COLO829 (cell line): ENCODE data around the gene PRPF6.
"Not testable (repeated sequence)": the region's sequence is repeated elsewhere in the genome, so short reads cannot be mapped to it uniquely, and the experiment has no call there.

Experiments
- DNase-seq: peaks from one replicate; pipeline ENCODE4 v3.0.0; 2012; ENCODE audit warnings: low spot score

Gene PRPF6

GRCh38 chr20:64012385-64013154 is 31.6 kb downstream of the PRPF6 start:
- not testable (repeated sequence) for DNase-seq

DNA sequence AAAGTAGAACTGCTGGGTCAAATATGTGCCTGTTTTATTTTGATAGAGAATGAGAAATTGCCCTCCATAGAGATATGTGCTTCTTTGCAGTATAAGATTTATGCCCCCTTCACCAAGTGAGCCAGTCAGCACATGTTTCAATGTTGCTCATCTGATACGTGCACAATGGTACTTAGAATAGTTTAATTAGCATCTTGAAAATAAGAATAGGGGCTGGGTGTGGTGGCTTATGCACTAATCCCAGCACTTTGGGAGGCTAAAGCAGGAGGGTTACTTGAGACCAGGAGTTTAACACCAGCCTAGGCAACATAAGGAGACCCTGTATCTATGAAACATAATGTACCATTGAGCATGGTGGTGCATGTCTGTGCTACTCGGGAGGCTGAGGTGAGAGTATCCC is 34.7 kb downstream of the PRPF6 start:
- DNase-seq: no peak

- DNase-seq: no peak
Measured at GRCh38 chr20:64021124-64021975, 40.4 kb downstream of the PRPF6 start.

DNA sequence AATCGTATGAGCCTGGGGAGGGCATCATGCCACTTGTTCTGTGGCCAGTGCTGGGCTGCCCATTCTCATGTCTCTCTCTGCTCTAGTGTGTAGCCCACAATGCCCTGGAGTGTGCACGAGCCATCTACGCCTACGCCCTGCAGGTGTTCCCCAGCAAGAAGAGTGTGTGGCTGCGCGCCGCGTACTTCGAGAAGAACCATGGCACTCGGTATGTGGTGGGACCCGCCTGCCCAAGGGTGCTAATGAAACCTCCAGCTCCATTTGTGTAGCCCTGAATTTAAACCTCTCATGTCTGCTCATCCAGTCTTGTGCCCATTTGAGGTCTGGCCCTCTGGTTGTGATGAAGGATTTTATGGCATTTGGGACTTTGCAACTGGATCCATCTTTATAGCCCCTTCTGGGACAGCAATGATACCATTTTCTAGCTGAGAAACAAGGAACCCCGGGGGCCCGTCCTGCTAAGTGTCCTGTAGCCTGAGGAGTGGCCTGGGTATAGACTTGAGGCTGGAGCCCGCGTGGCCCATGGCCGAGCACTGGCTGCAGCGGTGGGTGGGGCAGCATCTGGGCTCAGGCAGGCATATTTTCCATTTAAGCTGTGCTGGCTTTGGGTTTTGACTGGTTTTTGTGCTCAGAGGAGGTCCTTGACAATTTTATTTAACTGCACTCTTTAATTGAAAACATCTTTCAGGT is 41.9 kb downstream of the PRPF6 start:
- DNase-seq: no peak

DNA sequence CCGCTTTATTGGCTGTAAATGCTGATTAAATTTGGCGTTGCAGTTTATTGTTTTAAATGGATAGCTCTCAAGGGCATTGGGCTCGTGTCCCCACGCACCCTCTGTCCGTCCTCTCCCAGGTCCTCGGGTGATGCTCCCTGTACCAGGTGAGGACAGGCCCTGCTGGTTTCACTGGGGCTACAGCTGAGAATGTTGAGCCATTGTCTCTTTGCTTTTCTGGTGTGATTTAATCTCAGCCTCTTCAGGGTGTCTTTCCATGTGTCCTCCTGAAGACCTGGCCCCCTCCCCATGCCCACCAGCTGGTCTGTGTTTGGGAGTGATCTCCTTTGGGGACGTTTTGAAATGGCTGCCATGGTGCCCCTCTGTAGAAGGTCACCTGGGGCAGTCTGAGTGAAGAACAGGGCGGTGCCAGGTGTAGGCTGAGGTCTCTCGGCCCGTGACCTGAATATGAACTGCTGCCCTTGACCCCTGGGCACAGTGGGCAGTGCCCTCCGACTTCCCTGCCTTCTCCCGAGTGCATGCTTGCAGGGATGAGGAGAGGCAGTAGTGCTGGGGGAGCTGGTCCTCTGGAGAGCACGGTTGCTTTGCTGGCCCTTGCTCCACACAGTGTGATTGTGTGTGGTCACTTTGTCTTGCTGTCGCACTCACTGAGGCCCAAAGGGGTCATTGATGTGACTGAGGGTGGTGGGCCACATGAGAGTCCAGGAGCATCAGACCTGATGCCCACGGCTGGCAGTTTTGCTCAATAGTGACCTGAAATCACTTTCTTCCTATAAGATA is 42.6 kb downstream of the PRPF6 start:
- no peak for DNase-seq

GRCh38 chr20:64024141-64024990 is 43.4 kb downstream of the PRPF6 start:
- peak; percentile 72 for DNase-seq

GRCh38 chr20:64025101-64025825 is 44.3 kb downstream of the PRPF6 start:
- DNase-seq: no peak

- no peak for DNase-seq
Measured at GRCh38 chr20:64025826-64026412, 45.0 kb downstream of the PRPF6 start.

- DNase-seq: no peak
Measured at GRCh38 chr20:64027981-64028685, 47.2 kb downstream of the PRPF6 start.

GRCh38 chr20:64029293-64030117 is 48.6 kb downstream of the PRPF6 start:
- no peak for DNase-seq

DNA sequence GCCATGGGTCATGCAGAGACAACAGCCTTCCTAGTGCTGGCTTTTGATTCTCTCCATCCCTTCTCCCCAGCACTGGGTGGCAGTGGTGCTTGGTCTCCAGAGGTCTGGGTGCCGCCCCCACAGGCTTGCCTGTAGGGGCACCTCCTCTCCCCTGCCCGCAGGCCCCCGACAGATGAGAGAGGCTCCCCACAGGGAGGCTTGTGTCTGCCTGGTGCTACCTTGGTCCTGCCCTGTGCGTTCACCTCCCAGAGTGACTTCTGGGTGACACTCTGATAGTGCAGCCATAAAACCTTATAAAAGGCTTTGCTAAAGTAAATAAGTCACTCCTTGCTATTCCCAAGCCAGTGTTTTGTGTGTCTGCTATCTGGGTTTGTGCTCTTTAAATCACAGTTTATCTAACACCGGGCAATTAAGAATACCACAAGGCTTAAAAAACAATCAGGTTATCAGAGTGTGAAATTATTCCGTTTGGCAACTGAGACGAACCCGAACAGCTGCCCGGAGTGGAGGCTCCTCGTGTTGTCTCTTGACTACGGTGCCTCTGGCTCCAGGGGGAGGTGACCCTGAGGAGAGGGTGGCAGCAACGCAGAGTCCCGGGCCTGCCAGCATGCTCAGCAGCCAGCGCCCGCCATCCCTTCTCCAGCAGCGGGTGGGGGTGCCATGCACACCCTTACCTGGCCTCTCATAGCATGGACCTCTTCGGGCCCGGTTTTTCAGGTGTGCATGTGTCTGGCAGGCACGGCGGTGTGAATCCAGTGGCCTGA is 49.6 kb downstream of the PRPF6 start:
- no peak for DNase-seq

DNA sequence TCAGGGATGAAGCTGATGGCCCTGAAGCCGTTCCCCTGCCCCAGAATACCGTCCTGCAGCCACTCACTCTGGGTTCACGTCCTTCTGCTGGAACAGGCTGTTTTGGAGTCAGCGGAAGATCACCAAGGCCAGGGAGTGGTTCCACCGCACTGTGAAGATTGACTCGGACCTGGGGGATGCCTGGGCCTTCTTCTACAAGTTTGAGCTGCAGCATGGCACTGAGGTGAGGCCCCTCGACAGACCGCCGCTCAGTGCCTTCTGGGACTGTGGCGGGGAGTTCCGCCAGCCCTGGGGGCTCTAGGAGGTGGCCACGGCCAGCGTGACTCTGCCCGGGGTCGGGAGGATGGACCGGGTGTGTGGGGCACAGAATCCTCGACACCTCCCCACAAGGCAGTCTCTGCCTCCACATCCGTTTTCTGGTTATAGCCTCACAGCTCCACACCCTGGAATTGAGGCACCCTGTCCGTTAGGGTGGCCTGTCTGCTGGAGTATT is 50.9 kb downstream of the PRPF6 start:
- DNase-seq: no peak

- no peak for DNase-seq
Measured at GRCh38 chr20:64032706-64033624, 52.0 kb downstream of the PRPF6 start.

GRCh38 chr20:64033981-64034493 is 53.1 kb downstream of the PRPF6 start:
- no peak for DNase-seq

GRCh38 chr20:64035066-64035932 is 54.4 kb downstream of the PRPF6 start:
- DNase-seq: no peak
